MG63 (cell line): ENCODE data around the gene FAM50A. TPM values are rescaled to one million over a fixed set of nuclear protein-coding genes. Genes with fewer than 3 reads are reported as not detected.
A peak's percentile ranks its signal among the peaks of the same experiment; 100 is the strongest.

Experiments
- DNase-seq: peaks from one replicate; pipeline ENCODE4 v3.0.0-alpha.2; 2020
- H3K27me3 ChIP-seq: fragments of 250-450 bp; sonication (Bioruptor Pico); 2 replicates; pipeline ENCODE4 v1.5.1; 2020; ENCODE audit warnings: mild to moderate bottlenecking, moderate library complexity
- H3K36me3 ChIP-seq: fragments of 250-450 bp; sonication (Bioruptor Pico); 2 replicates; pipeline ENCODE4 v1.5.1; 2020; ENCODE audit warnings: mild to moderate bottlenecking, moderate library complexity
- H3K4me3 ChIP-seq: fragments of 250-450 bp; sonication (Bioruptor Pico); 2 replicates; pipeline ENCODE4 v1.5.1; 2020; ENCODE audit warnings: mild to moderate bottlenecking, moderate library complexity
- H3K9me3 ChIP-seq: fragments of 250-450 bp; sonication (Bioruptor Pico); 2 replicates; pipeline ENCODE4 v1.5.1; 2020; ENCODE audit warnings: mild to moderate bottlenecking, moderate library complexity
- total RNA-seq: library from RNA; depleted of rRNA; stranded (reverse); fragments of >200 nt; shearing (Covaris generic); gene quantifications from 2 replicates; pipeline ENCODE4 v1.2.3, GENCODE V29; 2014; ENCODE audit warnings: low replicate concordance

FAM50A gene
- total RNA-seq, 1 experiment from 2014 or later: 35.4 TPM

DNA sequence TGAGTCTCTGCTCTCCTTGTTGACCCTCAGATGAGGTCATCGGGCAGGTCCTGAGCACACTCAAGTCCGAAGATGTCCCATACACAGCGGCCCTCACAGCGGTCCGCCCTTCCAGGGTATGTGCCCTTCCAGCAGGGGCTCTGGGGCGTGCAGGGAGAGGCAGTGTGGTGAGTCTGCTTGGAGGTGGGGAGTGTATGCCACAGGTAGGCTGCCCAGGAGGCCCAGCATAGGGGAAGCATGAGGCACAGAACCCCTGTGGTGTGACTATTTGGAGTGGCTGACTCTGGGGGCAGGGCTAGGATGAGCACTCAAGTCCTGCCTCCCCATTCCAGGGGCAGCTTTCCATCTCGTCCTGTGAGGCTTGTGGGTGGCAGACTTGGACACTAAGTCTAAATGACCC lies 10.3 kb upstream of the FAM50A start:
- Histone ChIP-seq H3K27me3 (no peaks in the 10 kb centered on the region), H3K4me3 (no peak overlapping the region), H3K36me3 (no peaks in the 10 kb centered on the region), H3K9me3 (no peaks in the 10 kb centered on the region)
- no peak for DNase-seq

- no peaks in the 10 kb centered on the region for H3K9me3 ChIP-seq
- DNase-seq: no peak
- H3K27me3 ChIP-seq: no peaks in the 10 kb centered on the region
These were observed 9.4 kb upstream of the FAM50A start for GRCh38 chrX:154434394-154435168.

GRCh38 chrX:154435171-154435733 lies 8.7 kb upstream of the FAM50A start:
- Histone ChIP-seq H3K36me3 (peaks cover 7% of the 10 kb centered on the region), H3K27me3 (no peaks in the 10 kb centered on the region), H3K9me3 (no peaks in the 10 kb centered on the region), H3K4me3 (no peak overlapping the region)
- no peak for DNase-seq

More at GRCh38 chrX:154434394-154435168, 9.4 kb upstream of the FAM50A start:
- Histone ChIP-seq H3K36me3 (peaks cover 7% of the 10 kb centered on the region), H3K4me3 (no peak overlapping the region)

DNA sequence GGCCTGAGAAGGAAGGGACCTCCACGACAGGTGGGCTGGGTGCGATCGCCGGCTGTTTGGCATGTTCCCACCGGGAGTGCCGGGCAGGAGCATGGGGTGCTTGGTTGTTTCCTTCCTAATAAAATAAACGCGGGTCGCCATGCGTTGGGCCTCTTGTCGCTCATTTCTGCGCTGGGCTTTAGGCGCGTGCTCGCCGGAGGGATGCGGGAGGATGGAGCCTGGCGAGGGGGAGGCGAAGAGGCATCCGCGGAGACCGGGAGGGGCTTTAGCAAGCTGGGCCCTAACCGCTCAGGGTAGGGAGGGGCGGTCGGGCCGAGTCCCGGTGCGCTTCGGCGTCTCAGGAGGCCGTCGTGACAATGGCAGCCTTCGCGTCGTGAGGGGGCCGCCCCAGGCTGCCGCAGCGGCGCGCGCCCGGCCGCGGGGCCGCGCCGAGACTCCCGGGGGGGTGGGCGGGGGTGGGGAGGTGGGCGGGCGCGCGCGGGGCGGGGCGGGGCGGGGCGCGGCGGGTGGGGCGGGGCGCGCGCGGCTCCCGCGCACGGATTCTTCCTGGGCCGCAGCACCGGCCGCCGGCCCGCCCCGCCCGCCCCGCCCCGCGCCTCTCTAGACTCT lies 7.5 kb upstream of the FAM50A start:
- no peaks in the 10 kb centered on the region for H3K27me3 ChIP-seq
- H3K9me3 ChIP-seq: no peaks in the 10 kb centered on the region
- DNase-seq: no peak
- peaks cover 7% of the 10 kb centered on the region for H3K36me3 ChIP-seq
- H3K4me3 ChIP-seq: peak overlapping the region; percentile 62

DNA sequence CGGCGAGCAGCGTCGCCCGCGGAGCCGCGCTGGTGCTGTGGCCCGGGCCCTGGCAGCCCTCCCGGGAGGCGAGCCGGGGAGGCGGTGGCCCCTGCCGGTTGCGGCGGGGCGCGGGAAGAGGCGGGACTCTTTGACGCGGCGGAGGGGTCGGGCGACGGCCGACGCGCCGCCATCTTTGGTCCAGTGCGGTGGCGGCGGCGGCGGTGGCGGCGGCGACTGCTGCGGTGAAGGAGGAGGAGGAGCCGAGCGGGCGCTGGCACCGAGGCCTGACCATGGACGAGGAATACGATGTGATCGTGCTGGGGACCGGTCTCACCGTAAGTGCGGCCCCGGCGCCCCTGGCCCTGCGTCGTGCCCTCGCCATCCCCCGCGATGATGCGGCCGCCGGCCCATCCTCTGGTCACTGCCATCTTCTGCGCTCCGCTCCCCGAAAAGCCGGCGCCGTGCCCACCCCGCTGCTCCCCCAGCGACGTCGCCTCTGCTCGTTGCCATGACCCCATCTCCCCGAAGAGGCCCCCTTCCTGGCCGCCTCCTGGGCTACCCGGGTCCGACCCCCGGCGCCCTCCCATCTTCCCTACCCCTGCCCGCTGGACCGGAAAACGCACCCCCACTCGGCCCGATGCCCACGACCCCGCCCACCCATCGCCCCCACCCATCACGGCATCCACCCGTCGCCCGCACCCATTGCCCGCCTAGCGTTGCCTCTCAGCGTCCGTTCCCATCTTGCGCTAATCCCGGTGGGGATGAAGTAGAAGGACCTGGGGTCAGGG lies 6.8 kb upstream of the FAM50A start, which contains the start of gene GDI1:
Gene GDI1 (plus strand): TSS at position 172 of the 770 bp plus-strand sequence. CDS start 101 bp downstream, at position 273.
- Histone ChIP-seq H3K9me3 (no peaks in the 10 kb centered on the region), H3K36me3 (peaks cover 7% of the 10 kb centered on the region), H3K4me3 (peak within 1 kb of the TSS; percentile 62), H3K27me3 (no peaks in the 10 kb centered on the region)
- peak; percentile 60 for DNase-seq

GRCh38 chrX:154437971-154438893 lies 5.7 kb upstream of the FAM50A start:
- peaks cover 7% of the 10 kb centered on the region for H3K36me3 ChIP-seq
- H3K9me3 ChIP-seq: no peaks in the 10 kb centered on the region
- H3K4me3 ChIP-seq: peak overlapping the region; percentile 62
- no peaks in the 10 kb centered on the region for H3K27me3 ChIP-seq
- no peak for DNase-seq

DNA sequence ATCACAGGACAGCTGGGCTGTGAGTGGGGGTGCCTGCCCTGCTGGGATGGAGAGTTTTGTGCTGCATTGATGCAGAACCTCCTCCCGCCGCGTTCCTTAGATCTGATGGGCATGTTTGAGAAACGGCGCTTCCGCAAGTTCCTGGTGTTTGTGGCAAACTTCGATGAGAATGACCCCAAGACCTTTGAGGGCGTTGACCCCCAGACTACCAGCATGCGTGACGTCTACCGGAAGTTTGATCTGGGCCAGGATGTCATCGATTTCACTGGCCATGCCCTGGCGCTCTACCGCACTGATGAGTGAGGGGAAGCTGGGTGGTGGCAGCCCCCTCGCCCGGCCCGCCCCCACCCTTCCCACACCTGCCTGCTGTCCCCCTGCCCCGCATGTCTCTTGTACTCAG lies 4.1 kb upstream of the FAM50A start:
- Histone ChIP-seq H3K36me3 (peaks cover 7% of the 10 kb centered on the region), H3K9me3 (no peaks in the 10 kb centered on the region), H3K4me3 (no peak overlapping the region), H3K27me3 (no peaks in the 10 kb centered on the region)
- DNase-seq: no peak

DNA sequence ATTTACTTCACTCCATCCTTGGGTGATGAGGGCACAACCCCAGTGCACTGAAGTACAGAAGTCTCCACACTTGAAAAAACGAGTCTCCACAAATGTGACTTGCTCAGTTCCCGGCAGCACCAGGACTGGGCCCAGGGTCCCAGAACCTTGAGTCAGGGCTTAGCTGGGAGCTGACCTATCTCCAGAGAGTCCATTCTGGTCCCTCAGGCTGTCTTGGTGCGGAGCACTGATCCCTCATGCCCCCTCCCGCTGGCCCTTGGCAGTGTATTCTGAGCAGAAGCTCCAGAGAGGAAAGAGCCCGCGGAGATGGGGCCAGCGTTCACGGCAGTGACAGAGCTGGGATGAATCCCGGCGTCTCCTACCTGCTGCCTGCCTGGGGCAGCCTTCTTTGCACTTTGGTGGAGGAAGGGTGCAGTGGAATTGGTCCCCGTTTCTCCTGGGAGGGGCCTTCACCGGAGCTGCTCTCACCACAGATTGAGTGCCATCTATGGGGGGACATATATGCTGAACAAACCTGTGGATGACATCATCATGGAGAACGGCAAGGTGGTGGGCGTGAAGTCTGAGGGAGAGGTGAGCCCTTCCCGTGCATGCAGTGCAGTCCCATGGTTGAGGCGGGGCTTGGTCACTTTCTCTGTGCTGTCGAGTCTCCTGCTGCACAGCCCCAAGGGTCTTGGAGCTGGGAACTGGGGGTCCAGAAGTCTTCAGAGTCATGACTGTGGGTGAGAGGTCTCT lies 3.2 kb upstream of the FAM50A start:
- H3K4me3 ChIP-seq: no peak overlapping the region
- DNase-seq: no peak
- no peaks in the 10 kb centered on the region for H3K27me3 ChIP-seq
- H3K36me3 ChIP-seq: peaks cover 7% of the 10 kb centered on the region
- H3K9me3 ChIP-seq: no peaks in the 10 kb centered on the region

GRCh38 chrX:154441564-154441963 lies 2.4 kb upstream of the FAM50A start:
- Histone ChIP-seq H3K36me3 (peaks cover 7% of the 10 kb centered on the region), H3K4me3 (no peak overlapping the region)

GRCh38 chrX:154441984-154442707 lies 1.8 kb upstream of the FAM50A start:
- no peak for DNase-seq
- Histone ChIP-seq H3K4me3 (no peak overlapping the region), H3K36me3 (peaks cover 7% of the 10 kb centered on the region), H3K9me3 (no peaks in the 10 kb centered on the region), H3K27me3 (no peaks in the 10 kb centered on the region)

More at GRCh38 chrX:154441564-154441963, 2.4 kb upstream of the FAM50A start:
- Histone ChIP-seq H3K9me3 (no peaks in the 10 kb centered on the region), H3K27me3 (no peaks in the 10 kb centered on the region)
- DNase-seq: no peak

GRCh38 chrX:154443479-154443910 lies 446 bp upstream of the FAM50A start:
- Histone ChIP-seq H3K4me3 (peak overlapping the region; percentile 38), H3K36me3 (peaks cover 7% of the 10 kb centered on the region), H3K9me3 (no peaks in the 10 kb centered on the region), H3K27me3 (no peaks in the 10 kb centered on the region)
- DNase-seq: peak; percentile 23

DNA sequence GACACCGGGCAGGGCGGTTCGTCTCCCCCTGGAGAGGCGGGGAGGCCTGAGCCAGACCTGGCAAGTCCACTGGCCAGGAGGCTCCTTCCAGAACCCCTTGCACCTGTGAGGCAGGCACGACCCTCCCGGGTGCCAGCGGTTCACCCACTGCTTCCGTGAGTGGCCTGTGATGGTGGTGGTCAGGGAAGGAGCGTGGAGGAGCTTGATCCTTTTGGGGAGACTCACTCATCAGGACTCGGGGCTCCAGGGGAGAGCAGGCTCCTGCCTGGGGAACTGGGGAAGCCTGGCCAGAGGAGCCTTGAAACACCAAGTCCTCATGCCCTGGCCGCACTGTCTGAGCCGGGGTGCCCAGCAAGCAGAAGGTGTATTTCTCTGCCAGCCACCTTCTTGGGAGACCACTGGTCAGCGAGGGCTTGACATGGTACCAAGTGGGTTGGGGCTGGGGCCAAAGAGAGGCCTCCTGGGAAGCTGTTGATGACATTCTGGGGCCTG lies 860 bp downstream of the FAM50A start:
- Histone ChIP-seq H3K4me3 (peak overlapping the region; percentile 41), H3K27me3 (no peaks in the 10 kb centered on the region), H3K36me3 (no peaks in the 10 kb centered on the region; the same call in 1 of the 2 replicates), H3K9me3 (no peaks in the 10 kb centered on the region)
- DNase-seq: no peak

DNA sequence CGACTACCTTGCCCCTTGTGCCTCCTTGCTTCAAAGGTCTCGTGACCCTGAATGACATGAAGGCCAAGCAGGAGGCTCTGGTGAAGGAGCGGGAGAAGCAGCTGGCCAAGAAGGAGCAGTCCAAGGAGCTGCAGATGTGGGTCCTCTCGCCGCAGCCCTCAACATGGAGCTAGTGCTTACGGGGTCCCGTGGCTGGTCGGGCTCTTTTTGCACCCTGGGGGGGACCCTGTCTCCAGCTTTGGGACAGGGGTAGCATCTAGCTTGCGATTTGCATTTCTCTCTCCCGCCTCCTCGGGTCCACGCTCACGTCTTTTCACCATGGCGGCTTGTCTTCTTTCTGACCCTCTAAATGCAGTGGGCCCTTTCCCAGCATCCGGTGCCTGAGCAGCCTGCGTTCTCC lies 1.8 kb downstream of the FAM50A start:
- no peaks in the 10 kb centered on the region for H3K9me3 ChIP-seq
- no peak overlapping the region for H3K4me3 ChIP-seq
- DNase-seq: no peak
- H3K27me3 ChIP-seq: no peaks in the 10 kb centered on the region
- no peaks in the 10 kb centered on the region for H3K36me3 ChIP-seq

- Histone ChIP-seq H3K36me3 (no peaks in the 10 kb centered on the region), H3K27me3 (no peaks in the 10 kb centered on the region), H3K9me3 (no peaks in the 10 kb centered on the region), H3K4me3 (no peak overlapping the region)
- DNase-seq: no peak
These were observed 2.5 kb downstream of the FAM50A start for GRCh38 chrX:154446430-154446829.

- no peaks in the 10 kb centered on the region for H3K27me3 ChIP-seq
- H3K36me3 ChIP-seq: no peaks in the 10 kb centered on the region
- no peak overlapping the region for H3K4me3 ChIP-seq
- no peak for DNase-seq
- no peaks in the 10 kb centered on the region for H3K9me3 ChIP-seq
These were observed 4.5 kb downstream of the FAM50A start for GRCh38 chrX:154448484-154448883.
